Measurements from ENCODE around the gene SH3PXD2A.

SH3PXD2A gene

GRCh38 chr10:103889121-103889720, 33.8 kb upstream of the SH3PXD2A start:
- H3K36me3 ChIP-seq (ENCODE audit: control insufficient read depth, insufficient read depth, low read length): peaks cover 2% of the 10 kb centered on the region
- peak overlapping the region; percentile 58 for H3K27ac ChIP-seq (ENCODE audit: low read depth, low read length)
- peaks cover 15% of the 10 kb centered on the region for H3K4me1 ChIP-seq (ENCODE audit: control insufficient read depth, insufficient read depth, low read length)
- H3K27me3 ChIP-seq (ENCODE audit: control insufficient read depth, insufficient read depth, low read length): no peaks in the 10 kb centered on the region
- no peak overlapping the region for H3K4me3 ChIP-seq (ENCODE audit: low read length)
- no peak overlapping the region for H3K9ac ChIP-seq (ENCODE audit: low read length)

- Histone ChIP-seq H3K27ac (ENCODE audit: low read depth, low read length) (peak overlapping the region; percentile 58), H3K27me3 (ENCODE audit: control insufficient read depth, insufficient read depth, low read length) (no peaks in the 10 kb centered on the region), H3K4me3 (ENCODE audit: low read length) (no peak overlapping the region), H3K4me1 (ENCODE audit: control insufficient read depth, insufficient read depth, low read length) (peaks cover 7% of the 10 kb centered on the region), H3K9ac (ENCODE audit: low read length) (no peak overlapping the region), H3K36me3 (ENCODE audit: control insufficient read depth, insufficient read depth, low read length) (peaks cover 2% of the 10 kb centered on the region)
These were observed 32.9 kb upstream of the SH3PXD2A start for GRCh38 chr10:103888113-103888841.

GRCh38 chr10:103885617-103886016, 30.2 kb upstream of the SH3PXD2A start:
- H3K27me3 ChIP-seq (ENCODE audit: control insufficient read depth, insufficient read depth, low read length): no peaks in the 10 kb centered on the region
- H3K4me1 ChIP-seq (ENCODE audit: control insufficient read depth, insufficient read depth, low read length): peaks cover 7% of the 10 kb centered on the region
- H3K36me3 ChIP-seq (ENCODE audit: control insufficient read depth, insufficient read depth, low read length): peaks cover 18% of the 10 kb centered on the region
- no peak overlapping the region for H3K4me3 ChIP-seq (ENCODE audit: low read length)
- no peak overlapping the region for H3K27ac ChIP-seq (ENCODE audit: low read depth, low read length)
- no peak overlapping the region for H3K9ac ChIP-seq (ENCODE audit: low read length)

- Histone ChIP-seq H3K27ac (ENCODE audit: low read depth, low read length) (no peak overlapping the region), H3K4me3 (ENCODE audit: low read length) (no peak overlapping the region), H3K36me3 (ENCODE audit: control insufficient read depth, insufficient read depth, low read length) (peaks cover 18% of the 10 kb centered on the region), H3K9ac (ENCODE audit: low read length) (no peak overlapping the region), H3K4me1 (ENCODE audit: control insufficient read depth, insufficient read depth, low read length) (peaks cover 7% of the 10 kb centered on the region), H3K27me3 (ENCODE audit: control insufficient read depth, insufficient read depth, low read length) (no peaks in the 10 kb centered on the region)
These were observed 29.3 kb upstream of the SH3PXD2A start for GRCh38 chr10:103884681-103885139.

GRCh38 chr10:103882285-103883007, 27.1 kb upstream of the SH3PXD2A start:
- H3K27me3 ChIP-seq (ENCODE audit: control insufficient read depth, insufficient read depth, low read length): no peaks in the 10 kb centered on the region
- H3K4me1 ChIP-seq (ENCODE audit: control insufficient read depth, insufficient read depth, low read length): no peaks in the 10 kb centered on the region
- H3K36me3 ChIP-seq (ENCODE audit: control insufficient read depth, insufficient read depth, low read length): peaks cover 28% of the 10 kb centered on the region
- H3K27ac ChIP-seq (ENCODE audit: low read depth, low read length): no peak overlapping the region
- H3K4me3 ChIP-seq (ENCODE audit: low read length): no peak overlapping the region
- no peak overlapping the region for H3K9ac ChIP-seq (ENCODE audit: low read length)

- Histone ChIP-seq H3K4me1 (ENCODE audit: control insufficient read depth, insufficient read depth, low read length) (no peaks in the 10 kb centered on the region), H3K9ac (ENCODE audit: low read length) (no peak overlapping the region), H3K36me3 (ENCODE audit: control insufficient read depth, insufficient read depth, low read length) (peaks cover 26% of the 10 kb centered on the region), H3K4me3 (ENCODE audit: low read length) (no peak overlapping the region), H3K27ac (ENCODE audit: low read depth, low read length) (no peak overlapping the region), H3K27me3 (ENCODE audit: control insufficient read depth, insufficient read depth, low read length) (no peaks in the 10 kb centered on the region)
These were observed 26.3 kb upstream of the SH3PXD2A start for GRCh38 chr10:103881416-103882284.

GRCh38 chr10:103879831-103880230, 24.5 kb upstream of the SH3PXD2A start:
- no peak overlapping the region for H3K9ac ChIP-seq (ENCODE audit: low read length)
- H3K27ac ChIP-seq (ENCODE audit: low read depth, low read length): no peak overlapping the region
- peaks cover 26% of the 10 kb centered on the region for H3K36me3 ChIP-seq (ENCODE audit: control insufficient read depth, insufficient read depth, low read length)
- no peak overlapping the region for H3K4me3 ChIP-seq (ENCODE audit: low read length)
- no peaks in the 10 kb centered on the region for H3K27me3 ChIP-seq (ENCODE audit: control insufficient read depth, insufficient read depth, low read length)
- H3K4me1 ChIP-seq (ENCODE audit: control insufficient read depth, insufficient read depth, low read length): no peaks in the 10 kb centered on the region

GRCh38 chr10:103879409-103879808, 24.0 kb upstream of the SH3PXD2A start:
- Histone ChIP-seq H3K27me3 (ENCODE audit: control insufficient read depth, insufficient read depth, low read length) (no peaks in the 10 kb centered on the region), H3K4me1 (ENCODE audit: control insufficient read depth, insufficient read depth, low read length) (no peaks in the 10 kb centered on the region), H3K27ac (ENCODE audit: low read depth, low read length) (no peak overlapping the region), H3K4me3 (ENCODE audit: low read length) (no peak overlapping the region), H3K36me3 (ENCODE audit: control insufficient read depth, insufficient read depth, low read length) (peaks cover 26% of the 10 kb centered on the region), H3K9ac (ENCODE audit: low read length) (no peak overlapping the region)

GRCh38 chr10:103877861-103878260, 22.5 kb upstream of the SH3PXD2A start:
- Histone ChIP-seq H3K4me3 (ENCODE audit: low read length) (no peak overlapping the region), H3K27ac (ENCODE audit: low read depth, low read length) (no peak overlapping the region), H3K4me1 (ENCODE audit: control insufficient read depth, insufficient read depth, low read length) (no peaks in the 10 kb centered on the region), H3K36me3 (ENCODE audit: control insufficient read depth, insufficient read depth, low read length) (peaks cover 26% of the 10 kb centered on the region), H3K27me3 (ENCODE audit: control insufficient read depth, insufficient read depth, low read length) (no peaks in the 10 kb centered on the region), H3K9ac (ENCODE audit: low read length) (no peak overlapping the region)

GRCh38 chr10:103876155-103876554, 20.8 kb upstream of the SH3PXD2A start:
- Histone ChIP-seq H3K36me3 (ENCODE audit: control insufficient read depth, insufficient read depth, low read length) (peaks cover 14% of the 10 kb centered on the region), H3K4me3 (ENCODE audit: low read length) (no peak overlapping the region), H3K27me3 (ENCODE audit: control insufficient read depth, insufficient read depth, low read length) (no peaks in the 10 kb centered on the region), H3K9ac (ENCODE audit: low read length) (no peak overlapping the region), H3K27ac (ENCODE audit: low read depth, low read length) (no peak overlapping the region), H3K4me1 (ENCODE audit: control insufficient read depth, insufficient read depth, low read length) (no peaks in the 10 kb centered on the region)

- H3K36me3 ChIP-seq (ENCODE audit: control insufficient read depth, insufficient read depth, low read length): peaks cover 13% of the 10 kb centered on the region
- no peaks in the 10 kb centered on the region for H3K27me3 ChIP-seq (ENCODE audit: control insufficient read depth, insufficient read depth, low read length)
- H3K27ac ChIP-seq (ENCODE audit: low read depth, low read length): no peak overlapping the region
- H3K4me3 ChIP-seq (ENCODE audit: low read length): no peak overlapping the region
- H3K4me1 ChIP-seq (ENCODE audit: control insufficient read depth, insufficient read depth, low read length): no peaks in the 10 kb centered on the region
- H3K9ac ChIP-seq (ENCODE audit: low read length): no peak overlapping the region
These were observed 19.4 kb upstream of the SH3PXD2A start for GRCh38 chr10:103874730-103875129.

All from rectal smooth muscle tissue (tissue), 1 donor.